Mesenchymal stem cell (in vitro differentiated cells and primary cell): Measurements from ENCODE around the gene RTP5.

ENCODE experiments used
- DNase-seq: peaks from one replicate; pipeline ENCODE4 v3.0.0-alpha.2; 2013
- H2AFZ ChIP-seq: one replicate; pipeline ENCODE4 v1.6.1; 2013; ENCODE audit warnings: low read depth, mild to moderate bottlenecking, control low read depth, inconsistent platforms, low read length, moderate library complexity
- H2AK5ac ChIP-seq: 2 replicates; pipeline ENCODE4 v1.6.1; 2013; ENCODE audit warnings: low read length, moderate library complexity, mild to moderate bottlenecking, inconsistent platforms; ENCODE audit not compliant: severe bottlenecking
- H2BK120ac ChIP-seq: one replicate; pipeline ENCODE4 v1.6.1; 2013; ENCODE audit warnings: low read depth, mild to moderate bottlenecking, inconsistent platforms, low read length, moderate library complexity
- H2BK12ac ChIP-seq, 2 experiments: one replicate each; pipeline ENCODE4 v1.6.1; 2013; ENCODE audit warnings: inconsistent platforms in 2 of 2, low read length in 2 of 2, mild to moderate bottlenecking in 2 of 2, moderate library complexity in 2 of 2, control low read depth in 1 of 2
- H2BK15ac ChIP-seq: one replicate; pipeline ENCODE4 v1.6.1; 2013; ENCODE audit warnings: mild to moderate bottlenecking, low read depth, inconsistent platforms; ENCODE audit not compliant: poor library complexity, severe bottlenecking
- H2BK5ac ChIP-seq: 2 replicates; pipeline ENCODE4 v1.6.1; 2013; ENCODE audit warnings: low read depth, mild to moderate bottlenecking, low read length, control low read depth, inconsistent platforms; ENCODE audit not compliant: poor library complexity, severe bottlenecking
- H3K14ac ChIP-seq, 2 experiments: one replicate each; pipeline ENCODE4 v1.6.1; 2013; ENCODE audit warnings: inconsistent platforms in 2 of 2, low read length in 2 of 2, control low read depth in 1 of 2, mild to moderate bottlenecking in 1 of 2, moderate library complexity in 1 of 2
- H3K18ac ChIP-seq, 2 experiments: one replicate each; pipeline ENCODE4 v1.6.1; 2013; ENCODE audit warnings: inconsistent platforms in 2 of 2, low read length in 2 of 2, control low read depth in 1 of 2, low read depth in 1 of 2, mild to moderate bottlenecking in 1 of 2
- H3K23ac ChIP-seq, 2 experiments: one replicate each; pipeline ENCODE4 v1.6.1; 2013; ENCODE audit warnings: inconsistent platforms in 2 of 2, low read length in 2 of 2, mild to moderate bottlenecking in 2 of 2, moderate library complexity in 2 of 2, control low read depth in 1 of 2
- H3K27ac ChIP-seq: 2 replicates; pipeline ENCODE4 v1.5.1; 2013; ENCODE audit warnings: mild to moderate bottlenecking, moderate library complexity, low read length, control low read depth, inconsistent platforms; ENCODE audit not compliant: poor library complexity, severe bottlenecking
- H3K27me3 ChIP-seq, 2 experiments: 2 replicates each; pipeline versions ENCODE4 v1.6.1 to v1.7.0; 2013; ENCODE audit warnings: low read length in 2 of 2, mild to moderate bottlenecking in 2 of 2, moderate library complexity in 2 of 2, control low read depth in 1 of 2, inconsistent platforms in 1 of 2; ENCODE audit not compliant: control insufficient read depth in 1 of 2, insufficient read depth in 1 of 2
- H3K36me3 ChIP-seq, 2 experiments: 2 replicates each; pipeline versions ENCODE4 v1.6.1 to v1.7.0; 2013; ENCODE audit warnings: low read length in 2 of 2, control low read depth in 1 of 2, inconsistent platforms in 1 of 2, low read depth in 1 of 2, mild to moderate bottlenecking in 1 of 2; ENCODE audit not compliant: insufficient read depth in 2 of 2, control insufficient read depth in 1 of 2
- H3K4ac ChIP-seq, 2 experiments: one replicate each; pipeline ENCODE4 v1.6.1; 2013; ENCODE audit warnings: inconsistent platforms in 2 of 2, low read length in 2 of 2, mild to moderate bottlenecking in 2 of 2, moderate library complexity in 2 of 2, control low read depth in 1 of 2, low read depth in 1 of 2
- H3K4me1 ChIP-seq: 2 replicates; pipeline ENCODE4 v1.6.1; 2013; ENCODE audit warnings: low read depth, low read length, control low read depth; ENCODE audit not compliant: control insufficient read depth, insufficient read depth
- H3K4me2 ChIP-seq: 2 replicates; pipeline ENCODE4 v1.6.1; 2013; ENCODE audit warnings: low read length, mild to moderate bottlenecking, inconsistent platforms; ENCODE audit not compliant: poor library complexity, severe bottlenecking
- H3K4me3 ChIP-seq, 2 experiments: 2 replicates each; pipeline versions ENCODE4 v1.5.1 to v1.7.0; 2013; ENCODE audit warnings: low read length in 2 of 2, mild to moderate bottlenecking in 2 of 2, control low read depth in 1 of 2, low read depth in 1 of 2; ENCODE audit not compliant: insufficient read depth in 1 of 2
- H3K79me1 ChIP-seq: replicated peaks from 2 replicates; pipeline ENCODE4 v1.6.1; 2013; ENCODE audit warnings: mild to moderate bottlenecking, control low read depth, low read length, inconsistent platforms; ENCODE audit not compliant: poor library complexity, severe bottlenecking
- H3K9ac ChIP-seq: 2 replicates; pipeline ENCODE4 v1.7.0; 2013; ENCODE audit warnings: mild to moderate bottlenecking, low read length, moderate library complexity
- H3K9me3 ChIP-seq: 2 replicates; pipeline ENCODE4 v1.7.0; 2013; ENCODE audit warnings: mild to moderate bottlenecking, low read length; ENCODE audit not compliant: control insufficient read depth
- H4K8ac ChIP-seq: one replicate; pipeline ENCODE4 v1.6.1; 2013; ENCODE audit warnings: inconsistent platforms, mild to moderate bottlenecking, low read length, moderate library complexity
- H4K91ac ChIP-seq: one replicate; pipeline ENCODE4 v1.6.1; 2013; ENCODE audit warnings: mild to moderate bottlenecking, low read length, inconsistent platforms
- WGBS: methylation state at CpG from one replicate; pipeline ENCODE4 v1.1.7; 2013; ENCODE audit warnings: mixed read lengths; 5-methylcytosine and 5-hydroxymethylcytosine counted together

RTP5 gene

DNA sequence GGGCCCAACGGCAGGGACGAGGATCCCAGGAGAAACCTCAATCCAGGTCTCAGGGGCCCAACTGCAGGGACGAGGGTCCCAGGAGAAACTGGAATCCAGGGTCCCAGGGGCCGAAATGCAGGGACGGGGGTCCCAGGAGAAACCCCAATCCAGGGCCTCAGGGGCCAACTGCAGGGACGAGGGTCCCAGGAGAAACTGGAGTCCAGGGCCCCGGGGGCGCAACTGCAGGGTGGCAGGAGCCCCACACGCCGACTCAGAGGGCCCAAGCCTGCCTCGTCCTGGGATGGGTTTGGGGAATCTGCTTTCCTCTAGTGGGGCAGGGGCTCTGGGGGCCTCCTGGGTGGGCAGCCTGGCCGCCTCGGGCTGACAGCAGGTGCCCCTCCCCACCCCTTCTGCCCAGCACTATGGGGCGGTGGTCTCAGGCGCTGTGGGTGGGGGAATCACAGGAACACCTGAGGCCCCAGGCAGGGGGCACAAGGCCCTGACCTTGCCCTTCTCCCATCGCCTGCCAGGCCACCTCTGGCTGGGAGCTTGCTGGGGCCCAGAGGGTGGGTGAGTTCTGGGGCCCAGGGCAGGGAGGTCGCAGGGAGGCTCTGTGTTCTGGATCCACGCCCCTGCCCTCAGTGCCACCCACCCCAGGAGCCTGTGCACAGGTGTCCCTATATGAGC is 7.1 kb downstream of the RTP5 start:
- Histone ChIP-seq H2BK120ac (no peak overlapping the region), H3K4me2 (no peak overlapping the region), H3K27ac (no peak overlapping the region), H3K18ac (no peak overlapping the region), H2BK5ac (no peak overlapping the region), H3K14ac (no peak overlapping the region), H3K23ac (no peak overlapping the region), H3K9me3 (no peaks in the 10 kb centered on the region), H3K4me3 (no peak overlapping the region), H2BK12ac (no peak overlapping the region), H3K79me1 (no peaks in the 10 kb centered on the region), H3K9ac (no peak overlapping the region), H4K91ac (no peak overlapping the region), H3K4ac (no peak overlapping the region), H3K4me1 (peaks cover 10% of the 10 kb centered on the region), H2BK15ac (no peak overlapping the region), H2AFZ (no peak overlapping the region), H2AK5ac (no peak overlapping the region), H3K27me3 (peaks cover 0 to 8% of the 10 kb centered on the region in 2 experiments), H4K8ac (no peak overlapping the region), H3K36me3 (no peaks in the 10 kb centered on the region)
- no peak for DNase-seq
- WGBS = 83% methylated on average over 16 of the region's 18 CpGs

DNA sequence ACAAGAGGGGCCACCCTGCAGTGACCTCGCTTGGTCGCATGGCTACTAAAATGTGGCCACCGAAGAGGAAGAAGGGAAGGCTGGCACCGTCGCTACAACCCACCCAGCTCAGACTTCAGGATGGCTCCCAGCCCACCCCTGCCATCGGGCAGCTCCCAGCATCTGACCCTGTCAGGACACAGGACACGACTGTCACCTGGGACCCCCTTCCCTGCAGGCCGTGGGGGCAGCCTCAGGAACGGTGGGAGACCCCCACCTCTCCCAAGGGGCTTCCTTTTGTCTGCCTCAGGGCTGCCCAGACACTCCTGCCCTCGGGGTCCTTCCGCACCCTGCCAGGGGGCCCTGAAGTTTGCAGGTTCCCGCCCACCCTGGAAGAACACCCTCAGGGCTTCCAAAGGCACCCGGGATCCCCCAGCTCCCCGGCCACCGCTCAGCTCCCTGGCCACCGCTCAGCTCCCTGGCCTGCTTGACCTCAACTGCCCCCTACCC is 7.7 kb downstream of the RTP5 start:
- H3K4me1 ChIP-seq = peaks cover 15% of the 10 kb centered on the region
- no peak for DNase-seq
- H3K9ac ChIP-seq = no peak overlapping the region
- no peak overlapping the region for H3K27ac ChIP-seq
- no peaks in the 10 kb centered on the region for H3K79me1 ChIP-seq
- no peak overlapping the region for H2BK15ac ChIP-seq
- no peak overlapping the region for H2AFZ ChIP-seq
- 77% methylated on average over 12 of the region's 16 CpGs for WGBS
- no peak overlapping the region for H3K23ac ChIP-seq
- H3K36me3 ChIP-seq = no peaks in the 10 kb centered on the region
- no peak overlapping the region for H2BK5ac ChIP-seq
- no peak overlapping the region for H3K4me2 ChIP-seq
- H3K4me3 ChIP-seq = no peak overlapping the region
- no peak overlapping the region for H3K4ac ChIP-seq
- no peak overlapping the region for H2AK5ac ChIP-seq
- no peak overlapping the region for H4K91ac ChIP-seq
- peaks cover 0 to 7% of the 10 kb centered on the region in 2 experiments for H3K27me3 ChIP-seq
- no peak overlapping the region for H3K18ac ChIP-seq
- no peak overlapping the region for H2BK120ac ChIP-seq
- H3K14ac ChIP-seq = no peak overlapping the region
- no peak overlapping the region for H2BK12ac ChIP-seq
- H4K8ac ChIP-seq = no peak overlapping the region
- H3K9me3 ChIP-seq = no peaks in the 10 kb centered on the region

GRCh38 chr2:241877989-241878970 is 8.8 kb downstream of the RTP5 start:
- peaks cover 18% of the 10 kb centered on the region for H3K4me1 ChIP-seq
- no peak overlapping the region for H2BK15ac ChIP-seq
- H3K23ac ChIP-seq = no peak overlapping the region
- no peak overlapping the region for H3K4me2 ChIP-seq
- H3K14ac ChIP-seq = no peak overlapping the region
- no peak overlapping the region for H3K9ac ChIP-seq
- H3K18ac ChIP-seq = no peak overlapping the region
- H2AK5ac ChIP-seq = no peak overlapping the region
- no peak overlapping the region for H4K91ac ChIP-seq
- H3K27ac ChIP-seq = no peak overlapping the region
- H3K9me3 ChIP-seq = no peaks in the 10 kb centered on the region
- 43% methylated on average over 19 of the region's 27 CpGs for whole genome bisulfite sequencing
- H4K8ac ChIP-seq = no peak overlapping the region
- no peak overlapping the region for H2BK12ac ChIP-seq
- H3K4ac ChIP-seq = no peak overlapping the region
- peak; percentile 74 for DNase-seq
- no peak overlapping the region for H2AFZ ChIP-seq
- no peaks in the 10 kb centered on the region for H3K36me3 ChIP-seq
- no peak overlapping the region for H2BK120ac ChIP-seq
- H3K79me1 ChIP-seq = no peaks in the 10 kb centered on the region
- no peak overlapping the region for H3K4me3 ChIP-seq
- H3K27me3 ChIP-seq = no peaks in the 10 kb centered on the region
- no peak overlapping the region for H2BK5ac ChIP-seq

DNA sequence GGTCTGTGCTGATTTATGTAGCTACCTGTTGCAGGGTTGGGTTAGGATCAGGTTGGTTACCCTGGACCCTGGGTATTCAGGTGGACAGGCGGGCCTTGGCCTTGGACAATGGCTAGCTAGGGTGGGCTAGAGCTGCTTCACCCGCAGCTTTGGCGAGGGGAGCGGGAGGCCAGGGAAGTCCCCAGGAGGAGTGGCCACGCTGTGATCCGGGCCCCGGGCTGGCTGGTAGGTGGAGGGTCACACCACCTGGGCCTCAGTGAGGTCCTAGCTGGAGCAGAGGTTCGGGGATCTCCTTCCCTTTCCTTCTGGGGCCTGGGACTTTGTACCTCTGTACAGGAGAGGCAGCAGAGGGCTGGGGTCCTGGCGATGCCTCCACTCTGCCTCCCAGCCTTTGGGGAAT is 9.8 kb downstream of the RTP5 start:
- H2BK12ac ChIP-seq = peak overlapping the region in 1 of 2 experiments; percentile 15
- no peak overlapping the region for H2BK5ac ChIP-seq
- H3K36me3 ChIP-seq = no peaks in the 10 kb centered on the region
- H3K14ac ChIP-seq = no peak overlapping the region
- H3K18ac ChIP-seq = no peak overlapping the region
- no peak overlapping the region for H3K4me3 ChIP-seq
- H3K27me3 ChIP-seq = no peaks in the 10 kb centered on the region
- WGBS = 75% methylated on average over 9 of the region's 9 CpGs
- H3K4me2 ChIP-seq = no peak overlapping the region
- no peak overlapping the region for H3K9ac ChIP-seq
- H3K4ac ChIP-seq = no peak overlapping the region
- no peak overlapping the region for H4K8ac ChIP-seq
- H2BK120ac ChIP-seq = no peak overlapping the region
- no peak for DNase-seq
- H2AFZ ChIP-seq = no peak overlapping the region
- no peak overlapping the region for H3K23ac ChIP-seq
- H3K27ac ChIP-seq = no peak overlapping the region
- no peak overlapping the region for H2AK5ac ChIP-seq
- no peak overlapping the region for H2BK15ac ChIP-seq
- H4K91ac ChIP-seq = peak overlapping the region; percentile 70
- no peaks in the 10 kb centered on the region for H3K9me3 ChIP-seq
- H3K4me1 ChIP-seq = peaks cover 18% of the 10 kb centered on the region
- no peaks in the 10 kb centered on the region for H3K79me1 ChIP-seq
